ENCODE results near the gene RFC4. TPM values are rescaled to one million over a fixed set of nuclear protein-coding genes. Genes with fewer than 3 reads are reported as not detected.

RFC4 gene
- total and polyA plus RNA-seq, 9 of the 15 experiments (the other 6 are each of a cell fraction or from before 2014, with no cell fraction given) = 105 to 227 (median 180) TPM

DNA sequence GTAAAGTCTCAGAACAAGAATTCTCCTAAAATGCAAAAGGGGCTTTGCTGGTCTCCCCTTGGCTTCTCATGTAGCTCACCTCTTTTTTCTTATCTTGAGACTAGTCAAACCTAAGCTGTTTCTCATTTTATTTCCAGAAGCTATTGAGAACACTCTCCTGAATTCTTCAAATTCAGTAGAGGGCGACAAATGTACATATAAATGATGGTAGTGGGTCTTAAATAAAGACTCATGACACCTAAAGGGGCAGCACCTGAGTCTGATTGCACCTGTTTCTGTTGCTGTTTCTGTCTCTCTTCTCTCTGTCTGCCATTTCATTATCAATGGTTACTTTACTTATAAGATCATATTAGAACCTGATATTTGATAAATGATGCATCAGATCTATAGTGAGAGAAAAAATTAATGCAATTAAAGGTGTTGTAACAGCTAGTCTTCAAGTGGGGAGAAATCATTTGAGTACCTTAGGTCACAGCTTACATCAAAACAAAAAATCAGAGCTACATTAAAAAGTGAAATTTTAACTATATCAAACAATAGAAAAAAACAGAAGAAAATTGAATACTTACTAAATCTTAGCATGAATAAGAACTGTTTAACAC, 43.2 kb upstream of the RFC4 start (continued):
- TF ChIP-seq, protein P1, sequence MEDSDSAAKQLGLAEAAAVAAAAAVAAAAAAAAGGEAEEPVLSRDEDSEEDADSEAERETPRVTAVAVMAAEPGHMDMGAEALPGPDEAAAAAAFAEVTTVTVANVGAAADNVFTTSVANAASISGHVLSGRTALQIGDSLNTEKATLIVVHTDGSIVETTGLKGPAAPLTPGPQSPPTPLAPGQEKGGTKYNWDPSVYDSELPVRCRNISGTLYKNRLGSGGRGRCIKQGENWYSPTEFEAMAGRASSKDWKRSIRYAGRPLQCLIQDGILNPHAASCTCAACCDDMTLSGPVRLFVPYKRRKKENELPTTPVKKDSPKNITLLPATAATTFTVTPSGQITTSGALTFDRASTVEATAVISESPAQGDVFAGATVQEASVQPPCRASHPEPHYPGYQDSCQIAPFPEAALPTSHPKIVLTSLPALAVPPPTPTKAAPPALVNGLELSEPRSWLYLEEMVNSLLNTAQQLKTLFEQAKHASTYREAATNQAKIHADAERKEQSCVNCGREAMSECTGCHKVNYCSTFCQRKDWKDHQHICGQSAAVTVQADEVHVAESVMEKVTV (CRISPR knock-in tag; IDR thresholded peaks at IDR 0.05) = peak; percentile 93
- TF ChIP-seq KDM1A (IDR thresholded peaks at IDR 0.05) (no peak), FOXM1 (IDR thresholded peaks at IDR 0.05; ENCODE audit: low read depth) (no peak), FOXM1 (CRISPR knock-in tag; IDR thresholded peaks at IDR 0.05; ENCODE audit: low read depth) (no peak), MCM5 (IDR thresholded peaks at IDR 0.05; ENCODE audit: low read depth) (no peak), MECOM (CRISPR knock-in tag; IDR thresholded peaks at IDR 0.05) (no peak), BCOR (IDR thresholded peaks at IDR 0.05) (no peak), KDM4B (IDR thresholded peaks at IDR 0.05; ENCODE audit: borderline replicate concordance in 2 of 2, low read depth in 1 of 2) (no peak), SIN3A (IDR thresholded peaks at IDR 0.05; ENCODE audit: borderline replicate concordance in 2 of 2, control insufficient read depth in 1 of 2, low read depth in 2 of 2, low read length in 2 of 2) (no peak)
- TF ChIP-seq, protein P2, sequence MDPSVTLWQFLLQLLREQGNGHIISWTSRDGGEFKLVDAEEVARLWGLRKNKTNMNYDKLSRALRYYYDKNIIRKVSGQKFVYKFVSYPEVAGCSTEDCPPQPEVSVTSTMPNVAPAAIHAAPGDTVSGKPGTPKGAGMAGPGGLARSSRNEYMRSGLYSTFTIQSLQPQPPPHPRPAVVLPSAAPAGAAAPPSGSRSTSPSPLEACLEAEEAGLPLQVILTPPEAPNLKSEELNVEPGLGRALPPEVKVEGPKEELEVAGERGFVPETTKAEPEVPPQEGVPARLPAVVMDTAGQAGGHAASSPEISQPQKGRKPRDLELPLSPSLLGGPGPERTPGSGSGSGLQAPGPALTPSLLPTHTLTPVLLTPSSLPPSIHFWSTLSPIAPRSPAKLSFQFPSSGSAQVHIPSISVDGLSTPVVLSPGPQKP (CRISPR knock-in tag; IDR thresholded peaks at IDR 0.05) = no peak
- TF ChIP-seq, protein P3, sequence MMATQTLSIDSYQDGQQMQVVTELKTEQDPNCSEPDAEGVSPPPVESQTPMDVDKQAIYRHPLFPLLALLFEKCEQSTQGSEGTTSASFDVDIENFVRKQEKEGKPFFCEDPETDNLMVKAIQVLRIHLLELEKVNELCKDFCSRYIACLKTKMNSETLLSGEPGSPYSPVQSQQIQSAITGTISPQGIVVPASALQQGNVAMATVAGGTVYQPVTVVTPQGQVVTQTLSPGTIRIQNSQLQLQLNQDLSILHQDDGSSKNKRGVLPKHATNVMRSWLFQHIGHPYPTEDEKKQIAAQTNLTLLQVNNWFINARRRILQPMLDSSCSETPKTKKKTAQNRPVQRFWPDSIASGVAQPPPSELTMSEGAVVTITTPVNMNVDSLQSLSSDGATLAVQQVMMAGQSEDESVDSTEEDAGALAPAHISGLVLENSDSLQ (IDR thresholded peaks at IDR 0.05) = peak; percentile 53; the same call in 1 of the 2 replicates
- TF ChIP-seq, protein P4, sequence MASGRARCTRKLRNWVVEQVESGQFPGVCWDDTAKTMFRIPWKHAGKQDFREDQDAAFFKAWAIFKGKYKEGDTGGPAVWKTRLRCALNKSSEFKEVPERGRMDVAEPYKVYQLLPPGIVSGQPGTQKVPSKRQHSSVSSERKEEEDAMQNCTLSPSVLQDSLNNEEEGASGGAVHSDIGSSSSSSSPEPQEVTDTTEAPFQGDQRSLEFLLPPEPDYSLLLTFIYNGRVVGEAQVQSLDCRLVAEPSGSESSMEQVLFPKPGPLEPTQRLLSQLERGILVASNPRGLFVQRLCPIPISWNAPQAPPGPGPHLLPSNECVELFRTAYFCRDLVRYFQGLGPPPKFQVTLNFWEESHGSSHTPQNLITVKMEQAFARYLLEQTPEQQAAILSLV (tag; IDR thresholded peaks at IDR 0.05) = no peak
- TF ChIP-seq, protein P5, sequence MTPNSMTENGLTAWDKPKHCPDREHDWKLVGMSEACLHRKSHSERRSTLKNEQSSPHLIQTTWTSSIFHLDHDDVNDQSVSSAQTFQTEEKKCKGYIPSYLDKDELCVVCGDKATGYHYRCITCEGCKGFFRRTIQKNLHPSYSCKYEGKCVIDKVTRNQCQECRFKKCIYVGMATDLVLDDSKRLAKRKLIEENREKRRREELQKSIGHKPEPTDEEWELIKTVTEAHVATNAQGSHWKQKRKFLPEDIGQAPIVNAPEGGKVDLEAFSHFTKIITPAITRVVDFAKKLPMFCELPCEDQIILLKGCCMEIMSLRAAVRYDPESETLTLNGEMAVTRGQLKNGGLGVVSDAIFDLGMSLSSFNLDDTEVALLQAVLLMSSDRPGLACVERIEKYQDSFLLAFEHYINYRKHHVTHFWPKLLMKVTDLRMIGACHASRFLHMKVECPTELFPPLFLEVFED (CRISPR knock-in tag; conservative IDR thresholded peaks at IDR 0.05) = no peak

Data from K562 (cell line).